Posterior vena cava (tissue), 2 donors: Measurements from ENCODE around the gene COL28A1. TPM values are rescaled to one million over a fixed set of nuclear protein-coding genes. Genes with fewer than 3 reads are reported as not detected.
"Not testable (repeated sequence)": the region's sequence is repeated elsewhere in the genome, so short reads cannot be mapped to it uniquely, and the experiment has no call there.

Experiments
- DNase-seq: peaks from one replicate; pipeline ENCODE4 v3.0.0-alpha.2; 2020; ENCODE audit warnings: low spot score
- intact Hi-C, 2 donors: fragments of 100-400 bp; cut with DNase I; formaldehyde crosslinking; loops; one replicate each; pipeline versions ENCODE4 v1.14.1 to v1.14.2; 2022 to 2023
- total RNA-seq, 2 donors: library from RNA; stranded (reverse); fragmentation: NEBNext Ultra II Directional; extraction: Animal tissue kit (Norgen Biotek cat#: 25700); gene quantifications; one replicate each; pipeline ENCODE4 v1.2.1, GENCODE V29; 2021
- donor health status: DM: yes; HTN: yes; CAD: no.
- donor health status: DM: yes; HTN: yes; CAD: no.

Gene COL28A1
- total RNA-seq, 2 donors from 2014 or later: 0.46 to 1.0 TPM

DNA sequence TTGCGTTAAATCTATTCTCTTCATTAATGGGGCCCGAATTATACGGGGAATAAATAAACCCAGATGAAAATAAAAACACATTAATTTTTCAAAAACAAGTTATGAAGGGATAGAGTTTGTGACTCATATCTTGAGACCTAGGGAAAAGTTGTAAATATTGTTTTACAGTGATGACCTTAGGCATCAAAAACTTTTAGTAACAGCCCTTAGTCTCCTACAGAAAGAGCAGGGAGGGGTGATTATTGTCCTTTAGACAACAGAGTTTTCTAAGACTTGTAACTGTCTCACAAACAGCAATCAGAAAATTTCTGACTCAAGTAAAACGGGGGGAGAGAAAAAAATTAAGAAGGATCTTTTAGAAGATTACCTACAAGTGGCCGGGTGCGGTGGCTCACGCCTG, 102.7 kb downstream of the COL28A1 start:
- intact Hi-C loops: no loop called here

DNA sequence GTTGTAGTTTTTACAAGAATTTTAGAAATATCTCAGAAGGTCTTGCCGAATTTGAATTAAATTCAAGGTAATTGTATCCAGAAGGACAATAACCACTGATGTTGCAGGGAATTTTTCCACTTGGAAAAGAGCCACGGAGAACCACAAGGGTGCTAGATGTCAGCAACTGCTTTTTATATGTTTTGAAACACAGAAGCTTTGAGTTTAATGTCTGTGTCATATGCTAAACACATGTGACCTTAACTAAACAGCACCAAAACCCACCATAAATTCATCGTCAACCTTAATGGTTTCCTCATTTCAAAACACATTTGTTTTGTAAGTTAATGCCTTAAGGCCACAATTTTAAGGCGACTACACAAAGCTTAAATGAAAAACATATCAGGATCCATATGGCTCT, 106.9 kb downstream of the COL28A1 start:
- intact Hi-C loops: no loop called here
- no peak for DNase-seq

More for the DNA sequence above, 102.7 kb downstream of the COL28A1 start:
- DNase-seq: no peak

- intact Hi-C loops: no loop called here
- DNase-seq: no peak
Measured at GRCh38 chr7:7427363-7427762, 108.3 kb downstream of the COL28A1 start.

DNA sequence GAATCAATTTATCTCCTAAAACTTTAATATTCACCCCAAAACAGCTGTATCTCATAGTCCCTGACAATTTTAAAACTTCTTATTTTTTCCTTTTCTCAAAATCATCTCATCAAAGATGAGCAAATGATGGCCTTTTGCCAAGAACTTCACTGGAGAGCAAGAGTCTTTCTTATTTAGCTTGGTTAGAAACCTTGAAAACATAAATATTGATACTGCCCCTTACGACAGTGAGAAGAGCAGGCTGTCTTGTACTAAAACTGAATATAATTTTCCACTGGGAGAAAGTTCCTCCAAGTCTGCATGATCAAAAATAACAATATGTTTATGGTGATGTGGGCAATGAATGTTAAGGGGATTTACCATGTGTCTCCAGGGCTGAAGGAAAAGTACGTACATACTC, 109.0 kb downstream of the COL28A1 start:
- DNase-seq: no peak
- intact Hi-C loops: no loop called here

DNA sequence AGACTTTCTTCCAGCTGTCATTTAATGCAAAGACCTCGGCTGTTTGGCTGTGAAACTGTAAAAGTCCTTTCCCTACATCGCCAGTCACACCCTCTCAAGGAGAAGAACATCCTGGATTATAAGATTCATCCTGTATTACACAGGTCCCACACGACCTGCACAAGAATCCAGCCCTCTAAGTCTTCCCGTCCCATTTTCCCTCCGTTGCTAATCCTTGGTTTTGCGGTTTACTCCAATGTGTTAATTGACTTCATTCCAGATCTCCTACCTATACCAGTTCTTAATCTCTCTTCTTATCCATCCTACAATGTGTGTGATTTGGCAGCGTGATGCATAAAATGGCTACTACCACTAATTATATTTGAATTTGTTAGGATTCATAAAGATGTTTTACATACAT, 110.4 kb downstream of the COL28A1 start:
- no peak for DNase-seq
- intact Hi-C loops: no loop called here

GRCh38 chr7:7424151-7424873, 111.4 kb downstream of the COL28A1 start:
- DNase-seq: no peak
- intact Hi-C loops: no loop called here

DNA sequence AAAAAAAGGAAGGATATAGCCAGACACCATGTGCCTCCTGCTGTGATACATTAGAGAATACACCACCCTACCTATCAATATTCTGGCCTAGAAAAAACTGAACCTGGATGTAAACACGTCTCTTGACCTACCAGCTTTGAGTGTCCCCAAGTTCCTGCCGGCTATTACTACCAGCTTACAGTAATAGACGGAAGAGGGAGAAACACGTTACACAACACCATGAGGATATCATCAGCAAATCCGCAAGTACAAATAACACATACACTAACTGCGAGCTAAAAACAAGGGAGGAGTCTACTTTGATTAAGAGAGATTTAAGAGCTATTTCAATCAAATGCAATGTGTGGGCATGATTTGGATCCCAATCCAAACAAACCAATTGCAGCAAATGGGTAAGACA, 113.0 kb downstream of the COL28A1 start:
- intact Hi-C loops: no loop called here

GRCh38 chr7:7421826-7422225, 113.8 kb downstream of the COL28A1 start:
- intact Hi-C loops: no loop called here
- DNase-seq: no peak

More for the DNA sequence above, 113.0 kb downstream of the COL28A1 start:
- DNase-seq: no peak

DNA sequence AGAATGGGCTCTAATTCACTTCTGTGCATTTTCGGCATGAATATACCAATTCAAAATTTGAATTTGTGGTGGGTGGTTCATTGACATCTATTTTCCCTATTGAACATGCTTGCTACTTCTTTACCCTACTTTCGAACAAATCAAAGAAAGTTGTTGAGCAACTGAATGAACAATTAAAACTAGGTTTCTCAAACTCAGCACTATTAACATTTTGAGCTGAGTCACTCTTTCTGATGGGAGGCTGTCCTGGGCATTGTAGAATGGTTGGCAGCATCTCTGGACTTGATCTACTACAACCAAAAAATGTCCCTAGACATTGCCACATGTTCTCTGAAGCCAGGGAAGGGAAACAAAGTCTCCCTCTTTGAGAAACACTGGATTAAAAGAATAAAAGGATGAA, 116.7 kb downstream of the COL28A1 start:
- no peak for DNase-seq
- intact Hi-C loops: no loop called here

DNA sequence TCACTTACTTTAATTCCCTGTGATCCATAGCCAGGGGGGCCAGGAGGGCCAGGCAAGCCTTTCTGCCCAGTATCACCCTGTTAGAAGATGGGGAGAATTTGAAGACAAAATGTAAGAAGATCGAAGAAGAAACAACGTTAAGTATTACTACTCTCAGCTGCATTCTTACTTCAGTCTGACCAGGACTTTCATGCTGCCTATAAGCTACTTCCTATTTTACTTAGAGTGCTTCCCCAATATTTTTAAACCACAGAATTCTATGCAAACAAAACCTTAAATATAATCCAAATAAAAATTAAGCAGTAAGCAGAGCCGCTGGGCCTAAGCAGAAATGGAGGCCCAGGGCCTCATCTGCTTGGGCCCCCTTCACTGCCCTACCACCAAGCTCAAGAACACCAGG, 117.8 kb downstream of the COL28A1 start:
- no peak for DNase-seq

GRCh38 chr7:7417414-7417813, 118.3 kb downstream of the COL28A1 start:
- intact Hi-C loops: no loop called here
- DNase-seq: no peak

More for the DNA sequence above, 117.8 kb downstream of the COL28A1 start:
- intact Hi-C loops: no loop called here

GRCh38 chr7:7416031-7416858, 119.4 kb downstream of the COL28A1 start:
- intact Hi-C loops: no loop called here
- no peak for DNase-seq

DNA sequence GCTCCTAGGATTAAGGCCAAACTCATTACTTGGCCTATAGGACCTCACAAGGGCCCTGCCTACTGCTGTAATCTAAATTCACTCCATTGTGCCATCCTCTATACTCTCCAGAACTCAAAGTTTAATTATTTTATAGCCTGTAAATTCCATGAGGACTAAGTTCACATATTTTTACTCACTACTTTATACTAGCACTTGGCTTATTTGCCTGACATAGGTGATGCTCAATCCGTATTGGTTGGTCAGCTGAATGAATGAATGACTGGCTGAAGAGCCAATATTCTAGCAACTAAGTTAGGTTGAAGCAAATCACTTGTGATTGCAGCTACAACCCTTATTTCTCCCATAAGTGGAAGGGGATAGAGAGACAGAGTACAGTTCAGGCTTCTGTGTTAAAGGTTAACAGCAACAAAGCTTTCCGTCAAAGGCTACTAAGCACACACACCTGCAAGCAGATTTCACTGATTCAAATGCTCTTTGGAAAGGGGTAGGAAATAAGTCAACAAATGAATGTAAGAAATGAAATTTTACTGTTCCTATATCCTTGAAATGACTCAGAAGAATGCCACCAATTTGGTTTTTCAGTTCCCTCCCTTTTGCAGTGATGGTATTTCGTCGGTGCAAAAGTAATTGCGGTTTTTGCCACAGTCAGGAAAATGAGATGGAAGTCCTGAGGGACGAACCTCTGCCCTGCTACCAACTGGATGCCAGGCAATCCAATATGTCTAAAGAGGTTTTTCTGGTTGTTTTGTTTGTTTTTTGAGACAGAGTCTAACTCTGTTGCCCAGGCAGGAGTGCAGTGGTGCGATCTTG, 120.7 kb downstream of the COL28A1 start:
- intact Hi-C loops: no loop called here
- no peak for DNase-seq

- DNase-seq: no peak
- intact Hi-C loops: no loop called here
Measured at GRCh38 chr7:7408001-7408770, 127.5 kb downstream of the COL28A1 start.

- intact Hi-C loops: no loop called here
- DNase-seq: no peak
Measured at GRCh38 chr7:7405461-7405860, 130.2 kb downstream of the COL28A1 start.

DNA sequence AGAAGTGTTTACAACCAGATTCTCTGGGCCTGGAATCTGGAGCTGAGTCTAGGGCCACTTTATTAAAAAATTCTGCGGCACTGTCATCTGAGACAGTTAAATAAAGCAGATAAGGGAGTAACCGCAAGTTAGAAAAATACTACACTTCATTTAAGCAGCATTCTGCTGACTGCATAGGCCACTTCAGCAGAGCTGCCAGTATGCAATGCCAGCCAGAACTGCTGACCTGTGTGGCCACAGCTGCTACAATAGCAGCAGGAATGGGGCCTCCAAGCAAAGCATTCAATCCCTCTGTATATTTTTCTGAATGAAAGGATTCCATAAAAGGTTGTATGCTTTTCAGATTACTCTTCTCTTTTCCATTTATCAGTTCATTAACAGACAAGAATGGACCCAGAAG, 136.0 kb downstream of the COL28A1 start:
- intact Hi-C loops: no loop called here
- DNase-seq: no peak

DNA sequence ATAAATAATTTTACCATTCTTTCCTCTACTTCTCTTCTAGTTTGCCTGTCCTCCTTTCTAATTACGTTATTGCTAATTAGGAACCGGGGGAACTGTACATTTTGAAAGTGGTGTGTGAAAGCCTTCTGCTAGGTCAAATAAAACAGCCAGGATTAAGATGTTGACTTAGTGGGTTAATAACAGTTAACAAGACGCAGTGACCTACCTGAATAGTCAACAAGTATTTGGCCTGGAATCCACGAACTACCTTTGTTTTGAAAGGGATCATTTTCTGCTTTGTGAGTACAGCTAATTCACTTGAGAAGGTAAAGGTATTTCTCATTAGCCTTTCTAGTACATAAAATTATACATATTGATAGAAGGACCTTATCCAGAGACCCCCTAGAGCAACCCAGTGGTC, 139.9 kb downstream of the COL28A1 start:
- no peak for DNase-seq
- intact Hi-C loops: no loop called here

- intact Hi-C loops, DNase-seq: not testable (repeated sequence)
Measured at GRCh38 chr7:7388164-7388563, 147.5 kb downstream of the COL28A1 start.

- DNase-seq: no peak
- intact Hi-C loops: no loop called here
Measured at GRCh38 chr7:7385421-7385820, 150.3 kb downstream of the COL28A1 start.
